Right lobe of liver (tissue), 6 donors: Measurements from ENCODE around the gene CD164. TPM values are rescaled to one million over a fixed set of nuclear protein-coding genes. Genes with fewer than 3 reads are reported as not detected.
A peak's percentile ranks its signal among the peaks of the same experiment; 100 is the strongest.

Source experiments
- ATAC-seq, 4 donors: fragments of 200-7000 bp; cut with Tn5 transposase; one replicate each; pipeline ENCODE4 v1.9.1; 2020; ENCODE audit warnings: mild to moderate bottlenecking in 4 of 4, moderate library complexity in 4 of 4
- DNase-seq, 3 donors: peaks; one replicate each; pipeline ENCODE4 v3.0.0-alpha.2; 2020
- H3K27ac ChIP-seq, 3 donors: fragments of 200-600 bp; one replicate each; pipeline ENCODE4 v1.8.0; 2022
- H3K27me3 ChIP-seq, 2 donors: fragments of 200-600 bp; one replicate each; pipeline ENCODE4 v1.8.0; 2022
- H3K36me3 ChIP-seq, 4 donors: fragments of 200-600 bp; sonication (generic) in 1 of 4; one replicate each; pipeline versions ENCODE4 v1.5.1 to v1.8.0; 2017 to 2022; ENCODE audit warnings: control low read depth in 1 of 4
- H3K4me1 ChIP-seq, 4 donors: fragments of 200-600 bp; sonication (generic) in 1 of 4; one replicate each; pipeline versions ENCODE4 v1.5.1 to v1.8.0; 2017 to 2022; ENCODE audit warnings: control low read depth in 1 of 4
- H3K4me3 ChIP-seq, 3 donors: fragments of 200-600 bp; one replicate each; pipeline ENCODE4 v1.8.0; 2022
- H3K9me3 ChIP-seq, 4 donors: fragments of 200-600 bp; sonication (generic) in 1 of 4; one replicate each; pipeline versions ENCODE4 v1.5.1 to v1.8.0; 2017 to 2022; ENCODE audit warnings: control low read depth in 1 of 4
- POLR2A ChIP-seq: fragments of 450-650 bp; IDR thresholded peaks from one replicate; pipeline ENCODE4 v1.6.1; 2017; ENCODE audit warnings: antibody characterized with exemption, mild to moderate bottlenecking
- WGBS: methylation state at CpG from one replicate; pipeline ENCODE4 v1.1.6; 2018; ENCODE audit warnings: low coverage, low lambda C conversion rate; ENCODE audit not compliant: insufficient coverage; ENCODE audit errors: missing lambda C conversion rate; 5-methylcytosine and 5-hydroxymethylcytosine counted together
- intact Hi-C, 2 donors: fragments of 100-400 bp; cut with DNase I; formaldehyde crosslinking; loops; one replicate each; pipeline versions ENCODE4 v1.11.2 to v1.14.1; 2022
- total RNA-seq, 6 experiments: library from RNA; depleted of rRNA in 2 of 6; stranded (reverse); fragments of >200 nt in 2 of 6; fragmentation: NEBNext Ultra II Directional in 3 of 6; extraction: Animal tissue kit (Norgen Biotek cat#: 25700) in 3 of 6; gene quantifications; one replicate each; pipeline versions ENCODE4 v1.1.0 to v1.2.4, GENCODE V29; 2016 to 2023
- TF ChIP-seq, protein P1 (sequence below), 4 donors: fragments of 200-600 bp in 3 of 4; fragments of 450-650 bp in 1 of 4; IDR thresholded peaks; one replicate each; pipeline versions ENCODE4 v1.5.1 to v1.8.0; 2016 to 2022; ENCODE audit warnings: antibody characterized with exemption in 4 of 4, mild to moderate bottlenecking in 2 of 4
- donor health status: DM: no; HTN: yes; CAD: no.
- donor health status: DM: no; HTN: no; CAD: no.
- donor health status: DM: no; HTN: no; CAD: no.
- donor health status: DM: no; HTN: yes; CAD: no.
- donor health status: DM: no; HTN: yes; CAD: no.

Gene CD164
- total RNA-seq, 6 experiments from 2014 or later = 113 to 173 (median 150) TPM

DNA sequence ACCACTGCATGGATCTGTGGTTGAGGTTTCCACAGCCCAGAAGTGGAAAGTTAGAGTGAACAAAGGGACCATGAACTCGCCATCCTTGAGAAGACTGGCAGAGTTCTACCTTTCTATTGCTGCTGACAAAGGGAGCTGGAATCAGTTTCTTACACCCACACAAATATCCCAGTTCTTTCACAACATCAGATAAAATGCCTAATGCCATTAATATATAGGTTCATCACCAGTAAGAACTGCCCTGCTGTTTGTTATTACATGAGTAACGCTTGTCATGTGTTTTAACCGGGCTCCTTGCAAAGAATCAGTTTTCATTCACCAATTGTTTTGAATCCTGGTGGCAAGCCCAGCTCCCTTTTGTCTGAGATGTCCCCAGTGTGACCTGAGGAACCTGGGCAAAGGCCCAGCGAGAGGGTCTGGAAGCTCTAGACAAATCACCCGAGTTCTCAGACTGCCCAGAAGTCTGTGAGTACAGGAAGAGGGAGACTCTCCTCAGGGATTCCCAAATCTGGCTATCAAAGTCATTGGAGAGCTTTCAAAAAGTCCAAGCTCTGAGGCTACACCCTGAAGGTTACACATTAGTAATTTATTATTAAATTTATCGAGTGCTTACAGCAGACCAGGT is 7.5 kb upstream of the CD164 start:
- Histone ChIP-seq H3K27me3 (no peaks in the 10 kb centered on the region), H3K4me1 (peaks cover 0 to 6% (median 0%) of the 10 kb centered on the region in 4 donors), H3K9me3 (no peaks in the 10 kb centered on the region), H3K27ac (no peak overlapping the region), H3K36me3 (no peaks in the 10 kb centered on the region), H3K4me3 (no peak overlapping the region)
- DNase-seq = no peak
- intact Hi-C loops = loop anchor here in 1 of 2 donors (10.0 kb wide), 1 partner anchor 205 kb away; no protein-coding TSS in a partner anchor
- ATAC-seq = no peak
- WGBS = 74% methylated on average over 6 of the region's 6 CpGs
- TF ChIP-seq, protein P1, sequence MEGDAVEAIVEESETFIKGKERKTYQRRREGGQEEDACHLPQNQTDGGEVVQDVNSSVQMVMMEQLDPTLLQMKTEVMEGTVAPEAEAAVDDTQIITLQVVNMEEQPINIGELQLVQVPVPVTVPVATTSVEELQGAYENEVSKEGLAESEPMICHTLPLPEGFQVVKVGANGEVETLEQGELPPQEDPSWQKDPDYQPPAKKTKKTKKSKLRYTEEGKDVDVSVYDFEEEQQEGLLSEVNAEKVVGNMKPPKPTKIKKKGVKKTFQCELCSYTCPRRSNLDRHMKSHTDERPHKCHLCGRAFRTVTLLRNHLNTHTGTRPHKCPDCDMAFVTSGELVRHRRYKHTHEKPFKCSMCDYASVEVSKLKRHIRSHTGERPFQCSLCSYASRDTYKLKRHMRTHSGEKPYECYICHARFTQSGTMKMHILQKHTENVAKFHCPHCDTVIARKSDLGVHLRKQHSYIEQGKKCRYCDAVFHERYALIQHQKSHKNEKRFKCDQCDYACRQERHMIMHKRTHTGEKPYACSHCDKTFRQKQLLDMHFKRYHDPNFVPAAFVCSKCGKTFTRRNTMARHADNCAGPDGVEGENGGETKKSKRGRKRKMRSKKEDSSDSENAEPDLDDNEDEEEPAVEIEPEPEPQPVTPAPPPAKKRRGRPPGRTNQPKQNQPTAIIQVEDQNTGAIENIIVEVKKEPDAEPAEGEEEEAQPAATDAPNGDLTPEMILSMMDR (IDR thresholded peaks at IDR 0.05) = no peak
- no peak for TF ChIP-seq POLR2A

DNA sequence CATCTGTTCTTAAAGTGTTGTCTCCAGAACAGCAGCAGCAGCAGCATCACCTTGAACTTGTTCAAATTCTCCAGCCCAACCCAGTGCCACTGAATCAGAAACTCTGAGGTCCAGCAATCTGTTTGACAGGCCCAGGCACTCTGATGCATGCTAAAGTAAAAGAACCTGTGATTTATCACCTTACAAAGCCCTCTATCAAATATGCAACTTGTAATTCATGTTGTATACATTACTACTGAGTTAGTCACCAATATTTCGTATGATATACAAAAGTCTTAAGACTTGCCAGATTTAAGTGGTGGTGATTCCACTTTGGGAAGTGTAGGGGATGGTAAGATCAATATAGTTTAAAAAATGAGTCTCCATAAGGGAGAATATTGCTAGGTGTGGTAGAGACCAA is 6.0 kb upstream of the CD164 start:
- 90% methylated on average over 1 of the region's 1 CpG for WGBS
- Histone ChIP-seq H3K36me3 (no peaks in the 10 kb centered on the region), H3K27me3 (no peaks in the 10 kb centered on the region), H3K27ac (no peak overlapping the region), H3K9me3 (no peaks in the 10 kb centered on the region), H3K4me1 (peaks cover 0 to 19% (median 3%) of the 10 kb centered on the region in 4 donors), H3K4me3 (no peak overlapping the region)
- ATAC-seq (no peak), DNase-seq (no peak)
- no peak for TF ChIP-seq POLR2A
- TF ChIP-seq, protein P1 (IDR thresholded peaks at IDR 0.05) = no peak
- intact Hi-C loops = loop anchor here in 1 of 2 donors (10.0 kb wide), 1 partner anchor 203 kb away; no protein-coding TSS in a partner anchor

GRCh38 chr6:109383438-109383940 is 1.2 kb upstream of the CD164 start:
- Histone ChIP-seq H3K4me3 (peak overlapping the region; percentile 81 to 92 (median 91)), H3K9me3 (no peaks in the 10 kb centered on the region), H3K4me1 (peaks cover 0 to 37% (median 8%) of the 10 kb centered on the region in 4 donors), H3K36me3 (peaks cover 0 to 10% (median 0%) of the 10 kb centered on the region in 4 donors), H3K27ac (peak overlapping the region; percentile 99 to 100 (median 100)), H3K27me3 (no peaks in the 10 kb centered on the region)
- WGBS = 4% methylated on average over 5 of the region's 5 CpGs
- TF ChIP-seq, protein P1 (IDR thresholded peaks at IDR 0.05) = no peak
- no peak for TF ChIP-seq POLR2A
- intact Hi-C loops = loop anchor here in 1 of 2 donors (10.0 kb wide), 1 partner anchor 199 kb away; no protein-coding TSS in a partner anchor
- no peak for DNase-seq
- no peak for ATAC-seq

GRCh38 chr6:109382576-109383437 is 540 bp upstream of the CD164 start:
- TF ChIP-seq, protein P1 (IDR thresholded peaks at IDR 0.05) = peak; percentile 55 to 62 (median 56)
- peak; percentile 70 for TF ChIP-seq POLR2A
- DNase-seq (peak; percentile 93 to 96 (median 95)), ATAC-seq (peak; percentile 81 to 88 (median 85))
- intact Hi-C loops = loop anchor here in 1 of 2 donors (10.0 kb wide), 1 partner anchor 198 kb away; no protein-coding TSS in a partner anchor
- peak overlapping the region; percentile 81 to 92 (median 91) for H3K4me3 ChIP-seq
- no peaks in the 10 kb centered on the region for H3K9me3 ChIP-seq
- H3K27ac ChIP-seq = peak overlapping the region; percentile 99 to 100 (median 100)
- H3K27me3 ChIP-seq = no peaks in the 10 kb centered on the region
- WGBS = 0% methylated on average over 25 of the region's 42 CpGs
- peaks cover 0 to 17% (median 0%) of the 10 kb centered on the region in 4 donors for H3K36me3 ChIP-seq
- peaks cover 0 to 37% (median 8%) of the 10 kb centered on the region in 4 donors for H3K4me1 ChIP-seq
